Esophagus (tissue), 2 donors: ENCODE results near the gene RAP2C. TPM values are rescaled to one million over a fixed set of nuclear protein-coding genes. Genes with fewer than 3 reads are reported as not detected.

Experiments
- H3K27ac ChIP-seq, 2 donors: one replicate each; pipeline ENCODE4 v1.5.1; 2013; ENCODE audit warnings: low read depth in 2 of 2, mild to moderate bottlenecking in 2 of 2, inconsistent platforms in 1 of 2, low read length in 1 of 2, moderate library complexity in 1 of 2
- H3K27me3 ChIP-seq, 2 donors: one replicate each; pipeline ENCODE4 v1.6.1; 2013; ENCODE audit warnings: low read length in 2 of 2, control low read depth in 1 of 2, mild to moderate bottlenecking in 1 of 2; ENCODE audit not compliant: insufficient read depth in 2 of 2, control insufficient read depth in 1 of 2
- H3K36me3 ChIP-seq, 2 donors: one replicate each; pipeline ENCODE4 v1.6.1; 2013; ENCODE audit warnings: low read length in 1 of 2; ENCODE audit not compliant: control insufficient read depth in 2 of 2, insufficient read depth in 2 of 2
- H3K4me1 ChIP-seq, 2 donors: one replicate each; pipeline ENCODE4 v1.6.1; 2013; ENCODE audit warnings: low read length in 1 of 2; ENCODE audit not compliant: control insufficient read depth in 2 of 2, insufficient read depth in 2 of 2
- H3K4me3 ChIP-seq, 2 donors: one replicate each; pipeline ENCODE4 v1.5.1; 2013; ENCODE audit warnings: low read length in 2 of 2, mild to moderate bottlenecking in 2 of 2, low read depth in 1 of 2, moderate library complexity in 1 of 2
- H3K9me3 ChIP-seq, 2 donors: one replicate each; pipeline ENCODE4 v1.6.1; 2013; ENCODE audit warnings: mild to moderate bottlenecking in 2 of 2, low read depth in 1 of 2, low read length in 1 of 2, moderate library complexity in 1 of 2; ENCODE audit not compliant: control insufficient read depth in 2 of 2, insufficient read depth in 1 of 2
- WGBS, 2 donors: extraction: QIAGEN DNeasy Blood & Tissue Kit; methylation state at CpG; one replicate each; pipeline ENCODE4 v1.1.7; 2013; 5-methylcytosine and 5-hydroxymethylcytosine counted together
- polyA plus RNA-seq, 2 donors: library from polyadenylated mRNA; stranded (reverse); fragments of 200-250 nt; gene quantifications; one replicate each; pipeline ENCODE4 v1.2.3, GENCODE V29; 2013
- donor health status: healthy with polysubstance abuse.
- donor health status: Bipolar disorder and iron deficiency.

The RAP2C gene
- polyA plus RNA-seq, 2 donors: 12.8 to 13.0 TPM

GRCh38 chrX:132207996-132208395 is 11.3 kb downstream of the RAP2C start:
- no peak overlapping the region for H3K4me3 ChIP-seq
- no peak overlapping the region for H3K27ac ChIP-seq
- 60% methylated on average over 2 of the region's 2 CpGs for WGBS, 2 donors
- no peaks in the 10 kb centered on the region for H3K36me3 ChIP-seq
- H3K4me1 ChIP-seq: no peaks in the 10 kb centered on the region
- no peaks in the 10 kb centered on the region for H3K27me3 ChIP-seq
- no peaks in the 10 kb centered on the region for H3K9me3 ChIP-seq

- Histone ChIP-seq H3K4me1 (no peaks in the 10 kb centered on the region), H3K9me3 (no peaks in the 10 kb centered on the region), H3K36me3 (no peaks in the 10 kb centered on the region), H3K4me3 (no peak overlapping the region), H3K27me3 (no peaks in the 10 kb centered on the region), H3K27ac (no peak overlapping the region)
- WGBS, 2 donors: 52 to 53% methylated on average over 5 of the region's 5 CpGs
These were observed 13.0 kb downstream of the RAP2C start for GRCh38 chrX:132206259-132206658.

- no peaks in the 10 kb centered on the region for H3K4me1 ChIP-seq
- WGBS, 2 donors: 76% methylated on average over 1 of the region's 1 CpG
- peaks cover 0 to 3% of the 10 kb centered on the region in 2 donors for H3K27me3 ChIP-seq
- H3K4me3 ChIP-seq: no peak overlapping the region
- no peaks in the 10 kb centered on the region for H3K9me3 ChIP-seq
- H3K36me3 ChIP-seq: no peaks in the 10 kb centered on the region
- no peak overlapping the region for H3K27ac ChIP-seq
These were observed 14.6 kb downstream of the RAP2C start for GRCh38 chrX:132204629-132205028.

- Histone ChIP-seq H3K27ac (no peak overlapping the region), H3K4me1 (no peaks in the 10 kb centered on the region), H3K36me3 (no peaks in the 10 kb centered on the region), H3K27me3 (peaks cover 0 to 3% of the 10 kb centered on the region in 2 donors), H3K9me3 (no peaks in the 10 kb centered on the region), H3K4me3 (no peak overlapping the region)
- WGBS, 2 donors: 62 to 66% methylated on average over 5 of the region's 5 CpGs
These were observed 18.3 kb downstream of the RAP2C start for GRCh38 chrX:132200976-132201375.

GRCh38 chrX:132199941-132200340 is 19.3 kb downstream of the RAP2C start:
- 70 to 94% methylated on average over 6 of the region's 6 CpGs for WGBS, 2 donors
- Histone ChIP-seq H3K4me1 (no peaks in the 10 kb centered on the region), H3K4me3 (no peak overlapping the region), H3K36me3 (no peaks in the 10 kb centered on the region), H3K9me3 (no peaks in the 10 kb centered on the region), H3K27me3 (peaks cover 0 to 3% of the 10 kb centered on the region in 2 donors), H3K27ac (no peak overlapping the region)

GRCh38 chrX:132193872-132194574 is 25.2 kb downstream of the RAP2C start:
- no peaks in the 10 kb centered on the region for H3K27me3 ChIP-seq
- no peaks in the 10 kb centered on the region for H3K9me3 ChIP-seq
- H3K4me1 ChIP-seq: no peaks in the 10 kb centered on the region
- 96 to 97% methylated on average over 25 to 29 of the region's 29 CpGs for WGBS, 2 donors
- H3K36me3 ChIP-seq: no peaks in the 10 kb centered on the region
- H3K27ac ChIP-seq: no peak overlapping the region
- no peak overlapping the region for H3K4me3 ChIP-seq

GRCh38 chrX:132191938-132192337 is 27.3 kb downstream of the RAP2C start:
- Histone ChIP-seq H3K4me1 (no peaks in the 10 kb centered on the region), H3K27me3 (no peaks in the 10 kb centered on the region), H3K36me3 (no peaks in the 10 kb centered on the region), H3K9me3 (no peaks in the 10 kb centered on the region), H3K4me3 (no peak overlapping the region), H3K27ac (no peak overlapping the region)
- WGBS, 2 donors: 91 to 96% methylated on average over 1 of the region's 1 CpG

- Histone ChIP-seq H3K27me3 (no peaks in the 10 kb centered on the region), H3K4me3 (no peak overlapping the region), H3K9me3 (no peaks in the 10 kb centered on the region), H3K4me1 (no peaks in the 10 kb centered on the region), H3K36me3 (no peaks in the 10 kb centered on the region), H3K27ac (no peak overlapping the region)
- WGBS, 2 donors: 50 to 60% methylated on average over 3 of the region's 3 CpGs
These were observed 31.1 kb downstream of the RAP2C start for GRCh38 chrX:132188175-132188574.

GRCh38 chrX:132187451-132187850 is 31.8 kb downstream of the RAP2C start:
- Histone ChIP-seq H3K27me3 (no peaks in the 10 kb centered on the region), H3K9me3 (no peaks in the 10 kb centered on the region), H3K4me3 (no peak overlapping the region), H3K27ac (no peak overlapping the region), H3K36me3 (no peaks in the 10 kb centered on the region), H3K4me1 (no peaks in the 10 kb centered on the region)
- WGBS, 2 donors: 69 to 76% methylated on average over 4 of the region's 4 CpGs

- Histone ChIP-seq H3K9me3 (no peaks in the 10 kb centered on the region), H3K36me3 (no peaks in the 10 kb centered on the region), H3K27ac (no peak overlapping the region), H3K4me3 (no peak overlapping the region), H3K27me3 (no peaks in the 10 kb centered on the region), H3K4me1 (no peaks in the 10 kb centered on the region)
- 73 to 78% methylated on average over 4 of the region's 4 CpGs for WGBS, 2 donors
These were observed 34.4 kb downstream of the RAP2C start for GRCh38 chrX:132184871-132185270.
